ENCODE data around the gene RASAL2. TPM values are rescaled to one million over a fixed set of nuclear protein-coding genes. Genes with fewer than 3 reads are reported as not detected.

RASAL2 gene
- total and polyA plus RNA-seq, 2 of the 4 experiments (the other 2 are of a cell fraction) = 13.1 to 20.6 TPM

DNA sequence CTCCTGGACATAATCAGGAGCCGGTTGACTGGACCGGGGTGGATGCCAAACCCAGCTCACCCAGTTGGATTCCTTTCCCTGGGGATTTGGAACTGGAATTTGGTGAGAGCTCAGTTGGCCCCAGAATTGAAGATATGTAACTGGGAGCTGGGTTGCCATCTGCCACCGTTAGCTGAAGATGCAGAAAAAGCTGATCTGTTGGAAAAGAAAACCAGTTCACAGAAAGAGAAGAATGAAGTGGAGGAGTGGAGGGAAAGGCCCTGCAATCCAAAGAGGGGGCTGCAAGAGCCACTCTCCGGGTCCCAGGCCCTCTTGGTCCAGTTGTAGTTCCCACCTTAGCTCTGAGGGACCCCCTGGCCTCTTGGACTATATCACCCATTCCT lies 435.0 kb downstream of the RASAL2 start:
- no peaks in the 10 kb centered on the region for H3K27me3 ChIP-seq (ENCODE audit: control insufficient read depth, insufficient read depth, low read length)
- DNase-seq (no peak), ATAC-seq (ENCODE audit: low read depth) (no peak)
- peaks cover 6% of the 10 kb centered on the region; the same call in 1 of the 2 replicates for H3K9me1 ChIP-seq (ENCODE audit: insufficient read depth, low read length)
- H3K56ac ChIP-seq (ENCODE audit: extremely low read depth, insufficient read depth, low read length) = no peak overlapping the region
- no peak overlapping the region for H3K4me2 ChIP-seq (ENCODE audit: low read depth, low read length)
- TF ChIP-seq MAZ (IDR thresholded peaks at IDR 0.05; ENCODE audit: borderline replicate concordance, low read depth, low read length) (no peak), POLR2A (IDR thresholded peaks at IDR 0.05; ENCODE audit: low read depth, low read length) (no peak)
- no peak overlapping the region for H2BK5ac ChIP-seq (ENCODE audit: low read depth, low read length, poor library complexity, severe bottlenecking)
- peak overlapping the region; percentile 2; the same call in 1 of the 2 replicates for H2BK20ac ChIP-seq (ENCODE audit: low read depth, low read length)
- no peak overlapping the region for H4K5ac ChIP-seq (ENCODE audit: low read depth, low read length)
- H3K79me1 ChIP-seq (ENCODE audit: low read depth in 1 of 2, low read length in 2 of 2) = no peaks in the 10 kb centered on the region
- no peak overlapping the region for H3K27ac ChIP-seq (ENCODE audit: insufficient read depth, low read length)
- no peak overlapping the region for H2BK15ac ChIP-seq (ENCODE audit: low read depth, low read length)
- H4K20me1 ChIP-seq (ENCODE audit: insufficient read depth, low read length) = no peaks in the 10 kb centered on the region; the same call in 1 of the 2 replicates
- H3K14ac ChIP-seq (replicated peaks; ENCODE audit: low read depth, low read length) = no peak overlapping the region
- no peak overlapping the region; the same call in 1 of the 2 replicates for H3K4ac ChIP-seq (ENCODE audit: low read depth, low read length)
- H2BK120ac ChIP-seq (ENCODE audit: low read depth, low read length) = peak overlapping the region; percentile 6; the same call in 1 of the 2 replicates
- no peak overlapping the region for H3K18ac ChIP-seq (ENCODE audit: low read depth, low read length)
- no peak overlapping the region for H2AFZ ChIP-seq (replicated peaks; ENCODE audit: low read length, poor library complexity)
- H3K9me3 ChIP-seq (ENCODE audit: control insufficient read depth, insufficient read depth, low read length) = no peaks in the 10 kb centered on the region
- ChIA-PET CTCF (no interaction called here), POLR2A (ENCODE audit: unreplicated experiment) (no interaction called here)
- H3K36me3 ChIP-seq (ENCODE audit: control insufficient read depth, insufficient read depth, low read length) = no peaks in the 10 kb centered on the region
- no peak overlapping the region for H3K9ac ChIP-seq (ENCODE audit: low read depth, low read length)
- H3K4me1 ChIP-seq (ENCODE audit: control insufficient read depth, insufficient read depth, low read length) = peaks cover 14% of the 10 kb centered on the region
- no peak overlapping the region for H3K23ac ChIP-seq (ENCODE audit: low read depth, low read length)
- in situ Hi-C loops (cut with MboI; ENCODE audit: low sequenced_read_pairs) (no loop called here), intact Hi-C loops (cut with micrococcal nuclease) (no loop called here), dilution Hi-C loops (cut with HindIII; ENCODE audit: low sequenced_read_pairs, unreplicated experiment) (no loop called here)
- H4K8ac ChIP-seq (ENCODE audit: low read depth in 2 of 2, low read length in 2 of 2) = no peak overlapping the region
- 80% methylated on average over 1 of the region's 4 CpGs; no CpG with 5 or more reads in 1 of the 2 experiments for WGBS, 2 experiments (ENCODE audit: extremely low coverage in 2 of 2, insufficient read length in 1 of 2)
- H3K4me3 ChIP-seq (ENCODE audit: insufficient read depth, low read depth, low read length) = no peak overlapping the region
- BruUV-seq (replicated peaks) = no TSS peak
- H2AK9ac ChIP-seq (replicated peaks; ENCODE audit: low read depth, low read length, poor library complexity) = no peak overlapping the region
- no peak overlapping the region for H4K91ac ChIP-seq (ENCODE audit: insufficient read depth, low read depth, low read length)
- peak overlapping the region; percentile 16; the same call in 1 of the 2 replicates for H2AK5ac ChIP-seq (ENCODE audit: low read depth, low read length)
